Panc1 (cell line): ENCODE measurements around the gene PROM1. TPM values are rescaled to one million over a fixed set of nuclear protein-coding genes. Genes with fewer than 3 reads are reported as not detected.

Experiments used
- ATAC-seq: fragments of 200-7000 bp; cut with Tn5 transposase; 2 replicates; pipeline ENCODE4 v1.9.1; 2020; ENCODE audit warnings: mild to moderate bottlenecking, moderate library complexity
- BruUV-seq: library from RNA; stranded (reverse); fragments of 400-500 nt; replicated peaks from 2 replicates; lab custom pipeline; 2021; lab: Mats Ljungman, UMichigan
- CTCF ChIA-PET: fragments of 300-600 bp; sonication (Branson Sonifier 250); formaldehyde crosslinking; loops from one replicate; lab custom pipeline; 2022; ENCODE audit warnings: antibody characterized with exemption; lab: Charles Lee
- POLR2A ChIA-PET: fragments of 300-600 bp; sonication (Branson Sonifier 250); formaldehyde crosslinking; loops from one replicate; lab custom pipeline; 2022; ENCODE audit warnings: antibody characterized with exemption; lab: Charles Lee
- DNase-seq: peaks from one replicate; pipeline ENCODE4 v3.0.0-alpha.2; 2010; ENCODE audit warnings: low read depth, low spot score
- H3K27ac ChIP-seq: 2 replicates; pipeline ENCODE4 v1.5.1; 2011; ENCODE audit warnings: mild to moderate bottlenecking, low read length, inconsistent platforms
- H3K27me3 ChIP-seq: fragments of 200-500 bp; sonication (Bioruptor generic); 2 replicates; pipeline ENCODE4 v1.6.0; 2014; ENCODE audit warnings: low read length, inconsistent platforms; ENCODE audit not compliant: control insufficient read depth, insufficient read depth
- H3K36me3 ChIP-seq: fragments of 200-500 bp; sonication (Bioruptor generic); 2 replicates; pipeline ENCODE4 v1.5.1; 2014; ENCODE audit warnings: inconsistent platforms, mild to moderate bottlenecking, low read length, moderate library complexity; ENCODE audit not compliant: control insufficient read depth, insufficient read depth
- H3K4me1 ChIP-seq: 2 replicates; pipeline ENCODE4 v1.5.1; 2011; ENCODE audit warnings: inconsistent platforms, mild to moderate bottlenecking, low read length, moderate library complexity; ENCODE audit not compliant: control insufficient read depth, insufficient read depth
- H3K4me3 ChIP-seq, 2 experiments: 2 replicates each; pipeline ENCODE4 v1.5.1; 2011 to 2012; ENCODE audit warnings: low read depth in 2 of 2, low read length in 2 of 2, mild to moderate bottlenecking in 2 of 2, inconsistent platforms in 1 of 2, moderate library complexity in 1 of 2
- H3K9me3 ChIP-seq: fragments of 200-500 bp; sonication (Bioruptor generic); 2 replicates; pipeline ENCODE4 v1.5.1; 2014; ENCODE audit warnings: low read depth, mild to moderate bottlenecking, inconsistent platforms, low read length, moderate library complexity; ENCODE audit not compliant: control insufficient read depth, insufficient read depth
- CTCF ChIP-seq: fragments of 450-650 bp; IDR thresholded peaks from 2 replicates; pipeline ENCODE4 v1.5.1; 2017; ENCODE audit warnings: mild to moderate bottlenecking
- POLR2AphosphoS5 ChIP-seq: IDR thresholded peaks from 2 replicates; pipeline ENCODE4 v1.6.1; 2012; ENCODE audit warnings: mild to moderate bottlenecking, low read depth, low read length, moderate library complexity
- REST ChIP-seq, 2 experiments: IDR thresholded peaks; 2 replicates each; pipeline ENCODE4 v1.6.1; 2011 to 2012; ENCODE audit warnings: low read depth in 2 of 2, control low read depth in 1 of 2, low read length in 1 of 2, mild to moderate bottlenecking in 1 of 2, moderate library complexity in 1 of 2; ENCODE audit not compliant: insufficient read depth in 1 of 2
- SIN3A ChIP-seq: IDR thresholded peaks from 2 replicates; pipeline ENCODE4 v1.6.1; 2012; ENCODE audit warnings: low read depth, mild to moderate bottlenecking, low read length, moderate library complexity, borderline replicate concordance; ENCODE audit not compliant: insufficient read depth
- TCF7L2 ChIP-seq: IDR thresholded peaks from 2 replicates; pipeline ENCODE4 v1.6.1; 2011; ENCODE audit warnings: mild to moderate bottlenecking, low read depth, low read length, inconsistent platforms
- in situ Hi-C: cut with HindIII; loops from 2 replicates; pipeline ENCODE4 v1.10.0; 2016; ENCODE audit warnings: low sequenced_read_pairs, low pct_unique_long_range_greater_than_20kb
- intact Hi-C: fragments of 100-400 bp; cut with micrococcal nuclease; formaldehyde crosslinking; loops from one replicate; pipeline ENCODE4 v1.10.0; 2022; ENCODE audit not compliant: unreplicated experiment
- total RNA-seq: library from RNA; stranded (reverse); gene quantifications from one replicate; pipeline ENCODE4 v1.2.1, GENCODE V29; 2021; ENCODE audit not compliant: unreplicated experiment

PROM1 gene
- total RNA-seq, 1 experiment from 2014 or later: 0.18 TPM

GRCh38 chr4:15995826-15996225, 88.0 kb downstream of the PROM1 start:
- no peaks in the 10 kb centered on the region for H3K9me3 ChIP-seq
- no peaks in the 10 kb centered on the region for H3K36me3 ChIP-seq
- H3K27me3 ChIP-seq: no peaks in the 10 kb centered on the region
- intact Hi-C loops (no loop called here), in situ Hi-C loops (no loop called here)
- no peak for ATAC-seq
- TF ChIP-seq SIN3A (no peak), POLR2AphosphoS5 (no peak), CTCF (no peak), TCF7L2 (no peak), REST (IDR thresholded peaks at IDR 0.05; ENCODE audit: insufficient read depth in 1 of 2, low read depth in 2 of 2, low read length in 1 of 2) (no peak)
- no TSS peak for BruUV-seq
- H3K27ac ChIP-seq: no peak overlapping the region
- POLR2A ChIA-PET: no interaction called here
- DNase-seq: no peak
- H3K4me3 ChIP-seq: no peak overlapping the region
- CTCF ChIA-PET: no interaction called here
- H3K4me1 ChIP-seq: no peaks in the 10 kb centered on the region

- no peak for DNase-seq
- Histone ChIP-seq H3K4me1 (no peaks in the 10 kb centered on the region), H3K27me3 (no peaks in the 10 kb centered on the region), H3K4me3 (no peak overlapping the region), H3K27ac (no peak overlapping the region), H3K9me3 (no peaks in the 10 kb centered on the region), H3K36me3 (no peaks in the 10 kb centered on the region)
- in situ Hi-C loops: no loop called here
- BruUV-seq: no TSS peak
- ATAC-seq: no peak
- ChIA-PET CTCF (no interaction called here), POLR2A (no interaction called here)
- TF ChIP-seq POLR2AphosphoS5: no peak
- intact Hi-C loops: no loop called here
Measured at GRCh38 chr4:15992167-15992485, 91.7 kb downstream of the PROM1 start.

- H3K27me3 ChIP-seq: no peaks in the 10 kb centered on the region
- CTCF ChIA-PET: no interaction called here
- DNase-seq: no peak
- in situ Hi-C loops: no loop called here
- POLR2A ChIA-PET: no interaction called here
- no peak overlapping the region for H3K4me3 ChIP-seq
- no TSS peak for BruUV-seq
- H3K4me1 ChIP-seq: no peaks in the 10 kb centered on the region
- H3K36me3 ChIP-seq: no peaks in the 10 kb centered on the region
- H3K9me3 ChIP-seq: no peaks in the 10 kb centered on the region
- no peak overlapping the region for H3K27ac ChIP-seq
- no peak for ATAC-seq
- intact Hi-C loops: no loop called here
- TF ChIP-seq REST (IDR thresholded peaks at IDR 0.05; ENCODE audit: insufficient read depth in 1 of 2, low read depth in 2 of 2, low read length in 1 of 2) (no peak), SIN3A (no peak), TCF7L2 (no peak), POLR2AphosphoS5 (no peak), CTCF (no peak)
Measured at GRCh38 chr4:15990570-15991285, 93.1 kb downstream of the PROM1 start.
